HG02798 (cell line): ENCODE measurements around the gene ZNF160.
"Not testable (repeated sequence)": the region's sequence is repeated elsewhere in the genome, so short reads cannot be mapped to it uniquely, and the experiment has no call there.

Source experiments
- ATAC-seq: cut with Tn5 transposase; IDR thresholded peaks from one replicate; pipeline ENCODE4 v1.9.1; 2021; ENCODE audit warnings: mild to moderate bottlenecking; ENCODE audit not compliant: unreplicated experiment, poor library complexity

The ZNF160 gene

DNA sequence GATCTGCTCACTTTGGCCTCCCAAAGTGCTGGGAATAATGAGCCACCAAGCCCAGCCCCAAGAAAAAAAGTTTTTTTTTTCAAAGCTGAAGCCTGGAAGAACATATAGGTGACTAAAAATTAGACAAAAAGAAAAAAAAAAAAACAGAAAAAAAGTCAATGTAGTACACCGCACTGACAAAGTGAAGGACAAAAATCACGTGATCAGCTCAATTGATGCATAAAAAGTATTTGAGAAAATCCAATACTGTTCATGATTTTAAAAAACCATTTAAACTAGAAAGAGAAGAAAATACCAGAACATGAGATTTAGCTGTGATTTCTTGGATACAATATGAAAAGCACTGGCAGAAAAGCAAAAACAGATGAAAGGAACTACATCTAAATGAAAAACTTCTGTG is 69.2 kb downstream of the ZNF160 start:
- ATAC-seq, result no peak

DNA sequence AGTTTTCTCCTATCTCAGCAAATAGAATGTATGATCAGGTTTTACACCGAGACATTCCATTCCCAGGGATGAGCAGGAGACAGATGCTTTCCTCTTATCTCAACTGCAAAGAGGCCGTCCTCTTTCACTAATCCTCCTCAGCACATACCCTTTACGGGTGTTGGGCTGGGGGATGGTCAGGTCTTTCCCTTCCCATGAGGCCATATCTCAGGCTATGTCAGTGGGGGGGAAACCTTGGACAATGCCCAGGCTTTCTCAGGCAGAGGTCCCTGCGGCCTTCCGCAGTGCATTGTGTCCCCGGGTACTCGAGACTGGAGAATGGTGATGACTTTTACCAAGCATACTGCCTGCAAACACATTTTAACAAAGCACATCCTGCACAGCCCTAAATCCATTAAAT is 74.9 kb downstream of the ZNF160 start:
- not testable (repeated sequence) for ATAC-seq

DNA sequence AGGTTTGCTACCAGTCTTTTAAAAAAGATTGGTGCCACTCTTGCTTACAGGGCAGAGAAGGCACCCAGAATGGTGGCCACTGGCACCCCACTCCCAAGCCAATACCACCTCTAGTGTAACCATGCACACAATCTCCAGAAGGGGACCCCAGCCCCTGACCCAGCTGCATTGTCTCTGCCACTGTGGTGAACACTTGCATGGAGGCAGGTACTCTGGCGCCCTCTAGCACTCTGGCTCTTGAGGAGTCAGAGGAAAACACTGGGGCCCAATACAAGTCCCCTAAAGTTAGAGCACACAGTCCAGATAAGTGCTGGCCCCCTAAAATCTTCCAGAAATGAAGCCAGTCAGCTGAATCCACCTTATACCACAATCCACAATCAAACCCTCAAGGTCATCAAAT is 83.5 kb downstream of the ZNF160 start:
- no peak for ATAC-seq
